SJSA1 (cell line): ENCODE data around the gene GNA15. TPM values are rescaled to one million over a fixed set of nuclear protein-coding genes. Genes with fewer than 3 reads are reported as not detected.
"Not testable (repeated sequence)": the region's sequence is repeated elsewhere in the genome, so short reads cannot be mapped to it uniquely, and the experiment has no call there.

Experiments used
- DNase-seq, 2 experiments: peaks; one replicate each; pipeline ENCODE4 v3.0.0-alpha.2; 2015 to 2020; ENCODE audit warnings: low spot score in 2 of 2, low read depth in 1 of 2
- H3K27ac ChIP-seq: fragments of 250-450 bp; sonication (Bioruptor Pico); 2 replicates; pipeline ENCODE4 v1.5.1; 2020; ENCODE audit warnings: mild to moderate bottlenecking, moderate library complexity
- H3K27me3 ChIP-seq: fragments of 250-450 bp; sonication (Bioruptor Pico); replicated peaks from 2 replicates; pipeline ENCODE4 v1.5.1; 2020; ENCODE audit warnings: mild to moderate bottlenecking, moderate library complexity
- H3K36me3 ChIP-seq: fragments of 250-450 bp; sonication (Bioruptor Pico); 2 replicates; pipeline ENCODE4 v1.5.1; 2020; ENCODE audit warnings: mild to moderate bottlenecking
- H3K4me1 ChIP-seq: fragments of 250-450 bp; sonication (Bioruptor Pico); replicated peaks from 2 replicates; pipeline ENCODE4 v1.6.1; 2021; ENCODE audit warnings: mild to moderate bottlenecking
- H3K4me3 ChIP-seq: fragments of 250-450 bp; sonication (Bioruptor Pico); 2 replicates; pipeline ENCODE4 v1.5.1; 2020; ENCODE audit warnings: mild to moderate bottlenecking
- H3K9me3 ChIP-seq: fragments of 250-450 bp; sonication (Bioruptor Pico); replicated peaks from 2 replicates; pipeline ENCODE4 v1.5.1; 2020; ENCODE audit warnings: mild to moderate bottlenecking
- total RNA-seq: library from RNA; depleted of rRNA; stranded (reverse); fragments of >200 nt; shearing (Covaris generic); gene quantifications from 2 replicates; pipeline ENCODE4 v1.2.3, GENCODE V29; 2014

Gene GNA15
- total RNA-seq, 1 experiment from 2014 or later, result 0.05 TPM

DNA sequence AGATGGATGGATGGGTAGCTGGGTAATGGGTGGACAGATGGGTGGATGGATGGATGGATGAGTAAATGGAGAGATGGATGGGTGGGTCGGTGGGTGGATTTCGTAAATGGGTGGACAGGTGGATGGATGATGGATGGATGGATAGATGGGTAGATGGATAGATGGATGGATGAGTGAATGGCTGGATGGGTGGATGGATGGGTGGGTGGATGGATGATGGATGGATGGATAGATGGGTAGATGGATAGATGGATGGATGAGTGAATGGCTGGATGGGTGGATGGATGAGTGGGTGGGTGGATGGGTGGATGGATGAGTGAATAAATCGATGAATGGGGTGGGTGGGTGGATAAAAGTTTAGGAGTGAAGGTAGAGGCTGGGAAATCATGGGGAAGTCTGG lies 18.6 kb downstream of the GNA15 start:
- peak overlapping the region; percentile 94 for H3K27ac ChIP-seq
- H3K4me3 ChIP-seq, result peak overlapping the region; percentile 24
- DNase-seq, H3K9me3 ChIP-seq, H3K27me3 ChIP-seq, H3K36me3 ChIP-seq: not testable (repeated sequence)
- H3K4me1 ChIP-seq, result peaks cover 16% of the 10 kb centered on the region

GRCh38 chr19:3154957-3155736 lies 19.3 kb downstream of the GNA15 start:
- no peaks in the 10 kb centered on the region for H3K27me3 ChIP-seq

GRCh38 chr19:3157096-3157845 lies 21.4 kb downstream of the GNA15 start:
- Histone ChIP-seq H3K9me3 (no peaks in the 10 kb centered on the region), H3K4me3 (no peak overlapping the region), H3K36me3 (0 out of 2 replicates have a peak, but pooled peaks cover 2% of the 10 kb centered on the region), H3K27ac (no peak overlapping the region), H3K4me1 (peaks cover 16% of the 10 kb centered on the region), H3K27me3 (no peaks in the 10 kb centered on the region)
- DNase-seq, result no peak

More at GRCh38 chr19:3154957-3155736, 19.3 kb downstream of the GNA15 start:
- Histone ChIP-seq H3K4me1 (peaks cover 16% of the 10 kb centered on the region), H3K27ac (peak overlapping the region; percentile 94), H3K9me3 (no peaks in the 10 kb centered on the region), H3K4me3 (peak overlapping the region; percentile 24), H3K36me3 (0 out of 2 replicates have a peak, but pooled peaks cover 2% of the 10 kb centered on the region)
- peak; percentile 99 to 100 for DNase-seq

DNA sequence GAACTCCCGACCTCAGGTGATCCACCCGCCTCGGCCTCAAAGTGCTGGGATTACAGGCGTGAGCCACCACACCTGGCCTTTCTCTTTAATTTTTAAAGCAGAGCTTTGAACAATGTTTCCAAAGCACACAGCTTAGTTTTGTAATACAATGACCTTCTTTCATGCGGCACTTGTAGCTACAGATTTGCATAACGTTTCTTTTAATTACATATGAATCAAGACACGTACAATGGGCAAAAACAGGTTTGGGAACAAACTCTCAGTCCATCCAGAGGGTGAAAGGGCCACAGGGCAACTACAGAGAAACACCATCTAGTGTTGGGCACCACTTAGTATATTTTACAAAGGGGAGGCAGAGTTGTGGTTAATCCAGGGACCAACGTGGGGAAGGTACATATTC lies 23.7 kb downstream of the GNA15 start:
- no peak for DNase-seq
- H3K36me3 ChIP-seq, result no peaks in the 10 kb centered on the region

DNA sequence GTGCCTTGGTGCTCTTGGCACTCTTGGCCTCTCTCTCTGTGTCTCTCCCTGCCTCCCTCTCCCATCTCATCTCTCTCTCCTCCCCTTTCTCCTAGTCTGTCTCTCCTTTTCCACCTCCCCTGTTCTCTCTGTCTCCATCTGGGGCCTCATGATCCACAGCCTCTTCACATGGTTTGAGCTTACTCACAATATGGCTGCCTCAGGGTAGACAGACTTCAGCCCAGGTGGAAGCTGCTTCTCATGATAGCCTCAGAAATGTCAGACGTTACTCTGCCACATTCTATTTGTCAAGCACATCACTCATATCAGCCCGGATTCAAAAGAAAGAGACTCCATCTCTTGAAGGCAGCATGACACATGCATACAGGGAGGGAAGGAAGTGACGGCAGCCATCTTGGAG lies 24.4 kb downstream of the GNA15 start:
- Histone ChIP-seq H3K27ac (no peak overlapping the region), H3K36me3 (no peaks in the 10 kb centered on the region), H3K9me3 (no peaks in the 10 kb centered on the region), H3K27me3 (no peaks in the 10 kb centered on the region), H3K4me1 (peaks cover 19% of the 10 kb centered on the region), H3K4me3 (no peak overlapping the region)
- no peak for DNase-seq

More for the DNA sequence above, 23.7 kb downstream of the GNA15 start:
- Histone ChIP-seq H3K9me3 (no peaks in the 10 kb centered on the region), H3K27me3 (no peaks in the 10 kb centered on the region), H3K4me3 (no peak overlapping the region), H3K27ac (no peak overlapping the region), H3K4me1 (peaks cover 26% of the 10 kb centered on the region)

DNA sequence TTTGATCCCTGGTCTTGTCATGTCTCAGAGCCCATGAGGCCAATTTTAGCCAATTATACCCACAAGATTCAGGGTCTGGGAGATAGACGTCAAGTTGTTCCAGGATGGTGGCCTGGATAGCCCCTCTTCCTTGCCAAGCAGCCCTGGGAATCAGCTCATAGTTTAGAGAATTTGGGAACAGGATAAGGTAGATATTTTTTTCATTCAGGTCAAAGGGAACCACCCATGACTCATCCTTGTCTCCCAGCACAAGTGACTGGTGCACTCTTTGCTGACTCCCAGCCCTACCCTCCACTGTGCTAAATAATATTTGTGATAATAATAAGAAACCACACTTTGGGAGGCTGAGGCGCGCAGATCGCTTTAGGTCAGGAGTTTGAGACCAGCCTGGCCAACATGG lies 25.6 kb downstream of the GNA15 start:
- H3K9me3 ChIP-seq, result no peaks in the 10 kb centered on the region
- DNase-seq, result no peak
- H3K36me3 ChIP-seq, result no peaks in the 10 kb centered on the region
- H3K27me3 ChIP-seq, result no peaks in the 10 kb centered on the region
- H3K4me3 ChIP-seq, result no peak overlapping the region
- H3K4me1 ChIP-seq, result peaks cover 12% of the 10 kb centered on the region
- H3K27ac ChIP-seq, result no peak overlapping the region

DNA sequence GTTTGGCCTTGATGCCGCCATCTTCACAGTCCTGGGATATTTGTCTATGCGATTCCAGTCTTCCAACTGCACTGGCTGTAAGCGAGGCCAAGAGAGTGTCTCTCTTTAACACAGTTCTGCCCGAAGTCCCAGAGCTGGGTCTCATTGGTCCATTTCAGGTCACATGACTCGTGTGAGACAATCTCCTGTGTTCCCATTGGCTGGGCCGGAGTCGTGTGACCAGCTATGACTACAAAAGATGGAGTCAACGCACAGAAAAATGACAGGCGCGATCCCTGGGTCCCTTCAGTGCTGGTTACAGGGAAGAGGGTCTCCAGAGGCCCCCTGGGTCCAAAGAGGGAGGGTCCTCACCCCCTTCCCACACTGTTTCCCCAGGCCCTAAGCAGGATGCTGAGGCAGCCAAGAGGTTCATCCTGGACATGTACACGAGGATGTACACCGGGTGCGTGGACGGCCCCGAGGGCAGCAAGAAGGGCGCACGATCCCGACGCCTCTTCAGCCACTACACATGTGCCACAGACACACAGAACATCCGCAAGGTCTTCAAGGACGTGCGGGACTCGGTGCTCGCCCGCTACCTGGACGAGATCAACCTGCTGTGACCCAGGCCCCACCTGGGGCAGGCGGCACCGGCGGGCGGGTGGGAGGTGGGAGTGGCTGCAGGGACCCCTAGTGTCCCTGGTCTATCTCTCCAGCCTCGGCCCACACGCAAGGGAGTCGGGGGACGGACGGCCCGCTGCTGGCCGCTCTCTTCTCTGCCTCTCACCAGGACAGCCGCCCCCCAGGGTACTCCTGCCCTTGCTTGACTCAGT lies 26.8 kb downstream of the GNA15 start:
- H3K27me3 ChIP-seq, result no peaks in the 10 kb centered on the region
- H3K9me3 ChIP-seq, result no peaks in the 10 kb centered on the region
- no peak overlapping the region for H3K4me3 ChIP-seq
- no peaks in the 10 kb centered on the region for H3K36me3 ChIP-seq
- DNase-seq, result no peak
- H3K27ac ChIP-seq, result no peak overlapping the region
- peaks cover 12% of the 10 kb centered on the region for H3K4me1 ChIP-seq

DNA sequence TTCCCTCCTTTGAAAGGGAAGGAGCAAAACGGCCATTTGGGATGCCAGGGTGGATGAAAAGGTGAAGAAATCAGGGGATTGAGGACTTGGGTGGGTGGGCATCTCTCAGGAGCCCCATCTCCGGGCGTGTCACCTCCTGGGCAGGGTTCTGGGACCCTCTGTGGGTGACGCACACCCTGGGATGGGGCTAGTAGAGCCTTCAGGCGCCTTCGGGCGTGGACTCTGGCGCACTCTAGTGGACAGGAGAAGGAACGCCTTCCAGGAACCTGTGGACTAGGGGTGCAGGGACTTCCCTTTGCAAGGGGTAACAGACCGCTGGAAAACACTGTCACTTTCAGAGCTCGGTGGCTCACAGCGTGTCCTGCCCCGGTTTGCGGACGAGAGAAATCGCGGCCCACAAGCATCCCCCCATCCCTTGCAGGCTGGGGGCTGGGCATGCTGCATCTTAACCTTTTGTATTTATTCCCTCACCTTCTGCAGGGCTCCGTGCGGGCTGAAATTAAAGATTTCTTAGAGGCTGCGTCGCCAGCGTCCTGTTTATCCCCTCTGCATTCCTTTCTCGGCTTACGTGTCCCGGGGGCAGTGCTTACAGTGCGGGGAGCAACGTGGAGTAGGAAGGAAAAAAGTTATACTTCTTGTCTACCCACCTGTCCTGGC lies 27.5 kb downstream of the GNA15 start:
- H3K4me1 ChIP-seq, result peaks cover 12% of the 10 kb centered on the region

DNA sequence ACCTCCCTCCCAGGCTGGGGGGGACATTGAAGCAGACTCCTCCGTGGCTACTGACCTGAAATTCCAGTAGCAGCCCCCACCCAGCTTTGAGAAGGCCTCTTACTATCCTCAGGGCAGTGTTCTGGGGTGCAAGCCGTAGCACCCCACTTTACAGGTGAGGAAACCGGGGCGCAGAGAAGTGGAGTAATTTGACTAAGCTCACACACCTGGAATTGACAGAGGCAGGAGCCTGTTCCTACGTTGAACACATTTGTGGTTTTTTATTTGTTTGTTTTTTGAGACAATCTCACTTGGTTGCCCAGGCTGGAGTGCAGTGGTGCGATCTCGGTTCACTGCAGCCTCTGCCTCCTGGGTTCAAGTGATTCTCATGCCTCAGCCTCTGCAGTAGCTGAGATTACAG lies 28.1 kb downstream of the GNA15 start:
- Histone ChIP-seq H3K9me3 (no peaks in the 10 kb centered on the region), H3K36me3 (no peaks in the 10 kb centered on the region), H3K27me3 (no peaks in the 10 kb centered on the region), H3K27ac (no peak overlapping the region), H3K4me3 (no peak overlapping the region), H3K4me1 (peaks cover 12% of the 10 kb centered on the region)
- no peak for DNase-seq

More for the DNA sequence above, 27.5 kb downstream of the GNA15 start:
- H3K9me3 ChIP-seq, result no peaks in the 10 kb centered on the region
- no peaks in the 10 kb centered on the region for H3K27me3 ChIP-seq
- H3K27ac ChIP-seq, result no peak overlapping the region
- no peak overlapping the region for H3K4me3 ChIP-seq
- DNase-seq, result peak; percentile 54 to 75
- H3K36me3 ChIP-seq, result no peaks in the 10 kb centered on the region

- H3K4me3 ChIP-seq, result no peak overlapping the region
- no peak for DNase-seq
- H3K27me3 ChIP-seq, result no peaks in the 10 kb centered on the region
Observed at GRCh38 chr19:3167533-3168272, 31.9 kb downstream of the GNA15 start.

DNA sequence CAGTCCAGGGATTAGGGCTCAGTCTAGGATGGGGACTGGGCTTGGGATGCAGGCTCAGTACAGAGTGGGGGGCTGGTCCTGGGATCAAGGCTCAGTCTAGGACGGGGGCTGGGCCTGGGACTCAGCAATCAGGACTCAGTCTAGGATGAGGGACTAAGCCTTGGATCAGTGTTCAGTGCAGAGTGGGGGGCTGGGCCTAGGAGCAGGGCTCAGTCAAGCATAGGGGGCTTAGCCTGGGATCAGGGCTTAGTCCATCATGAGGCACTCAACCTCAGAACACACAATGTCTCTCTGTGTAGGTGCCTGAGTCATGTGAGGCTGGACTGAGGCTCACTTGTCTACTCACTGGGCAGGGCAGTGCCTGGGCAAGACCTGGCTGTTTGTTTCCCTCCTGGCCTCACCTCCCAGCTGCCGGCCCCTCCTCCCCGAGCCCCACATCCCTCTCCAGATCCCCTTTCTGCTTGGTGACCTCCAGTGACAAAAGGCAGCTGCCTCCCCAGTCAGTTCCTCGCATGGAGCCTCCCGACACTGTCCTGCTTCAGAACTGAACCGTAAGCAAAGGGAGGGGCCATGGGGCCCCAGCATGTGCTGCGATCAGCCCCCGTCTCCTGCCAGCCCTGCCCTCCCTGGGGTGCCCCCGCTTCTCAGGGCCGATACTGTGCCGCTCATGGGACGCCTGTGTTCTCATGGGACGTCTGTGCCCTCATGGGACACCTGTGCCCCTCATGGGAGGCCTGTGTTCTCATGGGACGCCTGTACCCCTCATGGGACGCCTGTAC lies 36.2 kb downstream of the GNA15 start:
- Histone ChIP-seq H3K4me3 (no peak overlapping the region), H3K36me3 (no peaks in the 10 kb centered on the region), H3K4me1 (peaks cover 19% of the 10 kb centered on the region), H3K27ac (no peak overlapping the region), H3K9me3 (no peaks in the 10 kb centered on the region), H3K27me3 (no peaks in the 10 kb centered on the region)
- DNase-seq, result no peak

More at GRCh38 chr19:3167533-3168272, 31.9 kb downstream of the GNA15 start:
- Histone ChIP-seq H3K27ac (no peak overlapping the region), H3K9me3 (no peaks in the 10 kb centered on the region), H3K36me3 (no peaks in the 10 kb centered on the region), H3K4me1 (peaks cover 18% of the 10 kb centered on the region)

GRCh38 chr19:3172673-3173000 lies 36.8 kb downstream of the GNA15 start:
- not testable (repeated sequence) for H3K36me3 ChIP-seq, H3K27ac ChIP-seq, DNase-seq, H3K4me3 ChIP-seq, H3K27me3 ChIP-seq, H3K9me3 ChIP-seq
- peaks cover 24% of the 10 kb centered on the region for H3K4me1 ChIP-seq
